Measurements from ENCODE around the gene P2RY2.

P2RY2 gene

DNA sequence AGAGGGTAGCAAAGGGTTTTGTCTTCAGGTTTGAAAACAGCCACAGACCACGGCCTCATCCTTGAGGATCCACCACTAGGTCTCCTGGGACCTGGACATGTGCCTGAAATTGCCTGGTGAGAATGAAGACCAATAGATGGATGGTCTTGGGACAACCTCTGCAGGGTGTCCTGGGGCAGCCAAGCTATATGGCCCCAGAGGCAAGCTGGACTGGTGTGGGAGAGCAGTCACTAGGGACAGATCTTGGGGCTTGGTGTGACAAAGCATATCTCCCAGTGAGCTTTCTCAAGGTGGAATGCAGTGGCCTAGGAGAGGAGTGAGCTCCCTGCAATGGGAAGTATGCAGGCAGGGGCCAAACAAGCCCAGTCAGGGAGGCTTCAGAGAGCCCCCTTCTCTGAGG is 67.6 kb downstream of the P2RY2 start:
- no peak overlapping the region for H2AK5ac ChIP-seq (ENCODE audit: low read depth, low read length)
- H2BK5ac ChIP-seq (ENCODE audit: low read length), result no peak overlapping the region
- no peak overlapping the region for H2AFZ ChIP-seq (ENCODE audit: low read length)
- no peak overlapping the region for H2BK15ac ChIP-seq (ENCODE audit: low read length)
- no peak overlapping the region for H3K27ac ChIP-seq (replicated peaks; ENCODE audit: low read length)
- no peak overlapping the region for H4K8ac ChIP-seq (ENCODE audit: low read depth, low read length)
- no peak overlapping the region for H2BK12ac ChIP-seq (ENCODE audit: low read length)
- H3K23ac ChIP-seq (ENCODE audit: low read depth, low read length, poor library complexity), result no peak overlapping the region
- H3K9ac ChIP-seq (ENCODE audit: low read depth, low read length, poor library complexity), result no peak overlapping the region
- H3K27me3 ChIP-seq (ENCODE audit: control insufficient read depth in 3 of 3, insufficient read depth in 3 of 3, low read depth in 1 of 3, low read length in 3 of 3), result peaks cover 0 to 14% (median 0%) of the 10 kb centered on the region in 3 experiments
- H3K4me1 ChIP-seq (ENCODE audit: control insufficient read depth in 2 of 2, insufficient read depth in 1 of 2, low read depth in 1 of 2, low read length in 2 of 2), result peaks cover 7% of the 10 kb centered on the region in 2 donors
- WGBS, 2 donors (ENCODE audit: extremely low coverage in 2 of 2, insufficient read length in 2 of 2, insufficient replicate concordance in 1 of 2), result no CpG with 5 or more reads among the region's 1 CpG
- no peak for DNase-seq (ENCODE audit: low spot score)
- no peaks in the 10 kb centered on the region for H3K79me1 ChIP-seq (ENCODE audit: low read depth, low read length)
- H4K91ac ChIP-seq (ENCODE audit: low read depth, low read length, poor library complexity), result no peak overlapping the region
- H3K4me3 ChIP-seq (ENCODE audit: low read length in 2 of 2), result no peak overlapping the region
- no peak overlapping the region for H3K4me2 ChIP-seq (ENCODE audit: insufficient read depth, low read length, poor library complexity, severe bottlenecking)
- H3K4ac ChIP-seq (ENCODE audit: low read length), result no peak overlapping the region
- H3K18ac ChIP-seq (ENCODE audit: low read length), result no peak overlapping the region
- no peak overlapping the region for H2BK120ac ChIP-seq (ENCODE audit: low read depth, low read length)
- no peaks in the 10 kb centered on the region for H3K36me3 ChIP-seq (replicated peaks in 1 of 2; ENCODE audit: control insufficient read depth in 2 of 2, insufficient read depth in 2 of 2, low read length in 2 of 2)
- H3K14ac ChIP-seq (ENCODE audit: low read length), result no peak overlapping the region
- no peaks in the 10 kb centered on the region for H3K9me3 ChIP-seq (replicated peaks in 1 of 2; ENCODE audit: control insufficient read depth in 2 of 2, insufficient read depth in 1 of 2, low read depth in 1 of 2, low read length in 2 of 2)
